Gastroesophageal sphincter (tissue), 4 donors: ENCODE measurements around the gene MAP3K3. TPM values are rescaled to one million over a fixed set of nuclear protein-coding genes. Genes with fewer than 3 reads are reported as not detected.

Experiments used
- ATAC-seq: fragments of 150-250 bp; one replicate; pipeline ENCODE4 v1.9.1; 2016; ENCODE audit warnings: mild to moderate bottlenecking, moderate library complexity
- H3K27ac ChIP-seq, 4 donors: fragments of 200-600 bp; sonication (generic) in 3 of 4; 1 replicate in 3 of 4; 2 replicates in 1 of 4; pipeline ENCODE4 v1.5.1; 2016 to 2019
- H3K27me3 ChIP-seq: fragments of 200-600 bp; sonication (generic); one replicate; pipeline ENCODE4 v1.5.1; 2019
- H3K36me3 ChIP-seq, 2 donors: fragments of 200-600 bp; sonication (generic); one replicate each; pipeline ENCODE4 v1.5.1; 2019; ENCODE audit warnings: control low read depth in 1 of 2
- H3K4me1 ChIP-seq, 3 donors: fragments of 200-600 bp; sonication (generic); 1 replicate in 2 of 3; 2 replicates in 1 of 3; pipeline ENCODE4 v1.5.1; 2016 to 2019; ENCODE audit warnings: control low read depth in 2 of 3
- H3K4me3 ChIP-seq, 2 donors: fragments of 200-600 bp; sonication (generic); one replicate each; pipeline ENCODE4 v1.5.1; 2019; ENCODE audit warnings: mild to moderate bottlenecking in 1 of 2, moderate library complexity in 1 of 2
- H3K9me3 ChIP-seq, 3 donors: fragments of 200-600 bp; sonication (generic); one replicate each; pipeline ENCODE4 v1.5.1; 2017 to 2019; ENCODE audit warnings: control low read depth in 2 of 3
- CTCF ChIP-seq, 4 experiments: fragments of 200-600 bp in 2 of 4; fragments of 450-650 bp in 2 of 4; sonication (generic) in 1 of 4; IDR thresholded peaks; one replicate each; pipeline ENCODE4 v1.5.1; 2017 to 2019; ENCODE audit warnings: antibody characterized with exemption in 4 of 4, mild to moderate bottlenecking in 2 of 4, moderate library complexity in 2 of 4
- EP300 ChIP-seq: sonication (generic); formaldehyde crosslinking; IDR thresholded peaks from one replicate; pipeline ENCODE4 v1.6.1; 2017; ENCODE audit warnings: antibody characterized with exemption, mild to moderate bottlenecking
- POLR2A ChIP-seq, 2 donors: fragments of 450-650 bp; IDR thresholded peaks; one replicate each; pipeline ENCODE4 v1.6.1; 2017; ENCODE audit warnings: antibody characterized with exemption in 2 of 2, mild to moderate bottlenecking in 2 of 2, moderate library complexity in 1 of 2
- POLR2AphosphoS5 ChIP-seq: sonication (generic); formaldehyde crosslinking; IDR thresholded peaks from one replicate; pipeline ENCODE4 v1.6.1; 2017; ENCODE audit warnings: antibody characterized with exemption
- WGBS, 2 donors: methylation state at CpG; one replicate each; pipeline ENCODE4 v1.1.5; 2018; ENCODE audit warnings: low coverage in 1 of 2; 5-methylcytosine and 5-hydroxymethylcytosine counted together
- total RNA-seq, 4 donors: library from RNA; depleted of rRNA; stranded (reverse); fragments of >200 nt; gene quantifications; one replicate each; pipeline ENCODE4 v1.1.0, GENCODE V29; 2016

MAP3K3 gene
- total RNA-seq, 4 donors from 2014 or later = 64.9 to 108 (median 85.7) TPM

- H3K27ac ChIP-seq = no peak overlapping the region
- ATAC-seq = no peak
- WGBS, 2 donors = 95% methylated on average over 5 of the region's 5 CpGs; no CpG with 5 or more reads in 1 of the 2 donors
These were observed 57.0 kb downstream of the MAP3K3 start for GRCh38 chr17:63679214-63679613.

GRCh38 chr17:63680700-63681099, 58.5 kb downstream of the MAP3K3 start:
- H3K27ac ChIP-seq = no peak overlapping the region
- H3K27me3 ChIP-seq = no peaks in the 10 kb centered on the region
- H3K4me3 ChIP-seq = no peak overlapping the region
- TF ChIP-seq POLR2A (IDR thresholded peaks at IDR 0.05) (no peak), CTCF (IDR thresholded peaks at IDR 0.05) (no peak), POLR2AphosphoS5 (no peak)
- H3K4me1 ChIP-seq = peaks cover 10 to 97% (median 13%) of the 10 kb centered on the region in 3 donors
- ATAC-seq = no peak
- WGBS, 2 donors = 92 to 100% methylated on average over 1 of the region's 1 CpG
- H3K9me3 ChIP-seq = no peaks in the 10 kb centered on the region
- H3K36me3 ChIP-seq = peaks cover 0 to 75% of the 10 kb centered on the region in 2 donors

More at GRCh38 chr17:63679214-63679613, 57.0 kb downstream of the MAP3K3 start:
- Histone ChIP-seq H3K4me3 (no peak overlapping the region), H3K4me1 (peaks cover 4 to 97% (median 19%) of the 10 kb centered on the region in 3 donors), H3K9me3 (no peaks in the 10 kb centered on the region), H3K27me3 (no peaks in the 10 kb centered on the region), H3K36me3 (peaks cover 0 to 68% of the 10 kb centered on the region in 2 donors)
- TF ChIP-seq POLR2AphosphoS5 (no peak), POLR2A (IDR thresholded peaks at IDR 0.05) (no peak), CTCF (IDR thresholded peaks at IDR 0.05) (no peak), EP300 (no peak)

GRCh38 chr17:63681530-63681929, 59.3 kb downstream of the MAP3K3 start:
- TF ChIP-seq EP300 (no peak), POLR2AphosphoS5 (peak; percentile 50)
- no peak overlapping the region for H3K4me3 ChIP-seq
- peak; percentile 46 for ATAC-seq
- H3K4me1 ChIP-seq = peaks cover 2 to 97% (median 10%) of the 10 kb centered on the region in 3 donors
- H3K27ac ChIP-seq = peak overlapping the region in 2 of 4 donors; percentile 9 to 23
- 61% methylated on average over 3 of the region's 8 CpGs; no CpG with 5 or more reads in 1 of the 2 donors for WGBS, 2 donors
- no peaks in the 10 kb centered on the region for H3K9me3 ChIP-seq
- H3K27me3 ChIP-seq = no peaks in the 10 kb centered on the region
- peaks cover 0 to 83% of the 10 kb centered on the region in 2 donors for H3K36me3 ChIP-seq

- WGBS, 2 donors = 80% methylated on average over 1 of the region's 1 CpG; no CpG with 5 or more reads in 1 of the 2 donors
- TF ChIP-seq POLR2A (IDR thresholded peaks at IDR 0.05) (no peak), CTCF (IDR thresholded peaks at IDR 0.05) (no peak), POLR2AphosphoS5 (no peak), EP300 (no peak)
- H3K4me1 ChIP-seq = peaks cover 0 to 90% (median 10%) of the 10 kb centered on the region in 3 donors
- H3K9me3 ChIP-seq = no peaks in the 10 kb centered on the region
- peaks cover 0 to 82% of the 10 kb centered on the region in 2 donors for H3K36me3 ChIP-seq
- no peak for ATAC-seq
- H3K4me3 ChIP-seq = no peak overlapping the region
- no peaks in the 10 kb centered on the region for H3K27me3 ChIP-seq
- peak overlapping the region in 1 of 4 donors; percentile 3 for H3K27ac ChIP-seq
These were observed 60.2 kb downstream of the MAP3K3 start for GRCh38 chr17:63682441-63682840.

- no peak overlapping the region for H3K4me3 ChIP-seq
- no peaks in the 10 kb centered on the region for H3K27me3 ChIP-seq
- H3K9me3 ChIP-seq = no peaks in the 10 kb centered on the region
- H3K4me1 ChIP-seq = peaks cover 0 to 85% (median 10%) of the 10 kb centered on the region in 3 donors
- TF ChIP-seq POLR2AphosphoS5 = no peak
- no peak for TF ChIP-seq EP300
- TF ChIP-seq CTCF (IDR thresholded peaks at IDR 0.05) = no peak
- TF ChIP-seq POLR2A (IDR thresholded peaks at IDR 0.05) = no peak
- peaks cover 0 to 82% of the 10 kb centered on the region in 2 donors for H3K36me3 ChIP-seq
- peak overlapping the region in 1 of 4 donors; percentile 3 for H3K27ac ChIP-seq
- ATAC-seq = no peak
These were observed 60.8 kb downstream of the MAP3K3 start for GRCh38 chr17:63682981-63683380.
